ENCODE measurements around the gene ADGRL3.
A peak's percentile ranks its signal among the peaks of the same experiment; 100 is the strongest.

ADGRL3 gene

DNA sequence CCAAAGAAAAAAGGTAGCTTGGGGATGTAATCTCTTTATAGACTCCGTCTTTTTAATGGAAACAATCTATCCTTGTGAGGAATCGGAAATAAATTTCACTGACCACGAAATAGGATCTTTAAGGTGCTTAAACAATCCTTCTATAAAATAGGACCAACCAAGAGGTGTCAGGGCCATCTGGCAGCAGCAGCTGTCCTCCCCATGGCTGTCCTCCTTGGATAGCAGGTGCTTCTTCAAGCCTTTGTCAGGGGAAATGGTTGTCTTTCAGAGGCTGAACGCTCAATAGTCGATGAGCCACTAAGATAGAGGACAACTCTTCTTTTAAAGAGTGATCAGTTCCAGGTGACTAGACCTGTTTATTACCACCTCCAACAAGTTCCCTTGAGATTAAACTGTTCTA, 231.0 kb downstream of the ADGRL3 start:
- DNase-seq: no peak

DNA sequence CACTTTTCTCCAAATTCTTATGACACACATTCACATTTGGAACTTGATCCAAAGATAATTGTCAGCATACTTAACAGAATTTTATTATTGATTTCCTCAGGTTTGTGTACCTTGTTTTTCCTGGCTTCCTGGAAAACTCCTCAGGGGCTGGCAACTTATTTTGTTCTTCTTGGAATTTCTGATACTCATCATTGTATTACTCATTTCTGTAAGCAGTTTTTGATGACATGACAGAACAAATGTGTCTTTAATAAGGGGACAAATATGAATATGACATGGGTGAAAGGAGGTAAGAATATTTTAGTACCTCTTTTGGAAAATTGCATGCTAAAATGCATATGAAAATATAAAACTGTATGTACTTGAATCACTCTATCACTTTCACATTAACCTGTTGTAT, 237.8 kb downstream of the ADGRL3 start:
- DNase-seq: no peak

DNA sequence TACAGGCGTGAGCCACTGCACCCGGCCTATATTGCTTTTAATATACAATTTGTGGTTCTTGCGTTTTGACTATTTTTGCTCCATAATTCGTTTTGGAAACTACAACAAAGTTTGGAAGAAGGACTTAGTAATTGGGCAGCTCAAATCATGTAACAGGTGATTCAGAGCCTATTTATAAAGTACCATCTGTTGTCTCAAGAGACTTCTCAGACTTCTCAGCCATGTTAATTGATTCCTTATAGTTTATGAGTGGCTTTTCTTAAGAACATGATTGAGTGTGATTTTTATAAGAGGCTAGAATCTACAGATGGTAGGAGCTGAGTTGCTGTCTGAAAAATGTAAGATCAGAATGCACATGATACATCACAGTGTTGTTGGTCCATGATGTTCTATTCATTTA, 240.2 kb downstream of the ADGRL3 start:
- no peak for DNase-seq

DNA sequence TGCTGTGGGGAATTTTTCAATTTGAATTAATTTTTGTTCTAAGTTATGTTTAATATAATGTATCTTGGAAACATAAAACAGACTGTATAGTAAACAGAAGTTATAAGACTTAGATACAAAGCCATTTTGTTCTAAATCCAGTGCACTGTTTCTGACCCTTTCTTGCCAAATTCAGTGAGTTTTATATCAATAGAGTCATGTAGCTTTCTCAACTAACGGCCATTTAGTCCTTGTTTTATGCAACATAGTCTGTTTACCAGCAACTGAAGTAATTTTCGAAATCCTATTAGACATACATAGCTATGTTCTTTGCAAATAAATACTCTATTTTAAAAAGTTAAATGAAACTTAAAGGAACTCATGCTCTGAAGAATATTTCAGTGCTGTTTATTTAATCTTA, 242.8 kb downstream of the ADGRL3 start:
- DNase-seq: no peak

DNA sequence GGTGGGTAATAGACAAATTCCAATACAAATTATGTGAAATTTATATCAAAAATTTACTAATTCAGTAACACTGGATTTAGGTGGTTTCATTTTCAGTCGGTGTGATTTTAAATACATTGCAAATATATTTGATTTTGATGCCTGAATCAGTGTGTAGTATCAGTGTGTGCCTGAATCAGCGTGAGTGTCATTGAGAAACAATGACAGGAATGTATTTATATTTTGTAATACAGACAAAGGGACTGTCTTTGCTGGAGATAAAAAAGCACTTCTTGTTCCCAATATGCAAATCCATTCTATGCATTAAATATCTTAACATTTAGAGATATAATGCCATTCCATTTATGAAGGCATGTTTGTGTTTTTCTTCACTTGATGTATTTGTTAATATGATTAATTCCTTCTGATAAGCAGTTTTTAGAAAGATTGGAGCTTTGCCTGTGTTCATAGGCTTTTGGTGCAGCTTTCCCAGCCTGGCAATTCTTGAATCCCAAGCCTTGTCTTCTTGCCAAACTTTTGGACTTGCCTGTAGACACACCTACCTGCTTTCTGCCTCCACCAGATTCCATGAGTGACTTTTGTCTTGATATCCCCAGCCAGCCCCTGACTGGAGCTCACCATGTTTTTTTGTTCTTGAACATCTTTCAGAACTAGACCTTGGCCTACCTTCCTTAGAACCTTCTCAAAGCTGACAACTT, 243.8 kb downstream of the ADGRL3 start:
- no peak for DNase-seq

DNA sequence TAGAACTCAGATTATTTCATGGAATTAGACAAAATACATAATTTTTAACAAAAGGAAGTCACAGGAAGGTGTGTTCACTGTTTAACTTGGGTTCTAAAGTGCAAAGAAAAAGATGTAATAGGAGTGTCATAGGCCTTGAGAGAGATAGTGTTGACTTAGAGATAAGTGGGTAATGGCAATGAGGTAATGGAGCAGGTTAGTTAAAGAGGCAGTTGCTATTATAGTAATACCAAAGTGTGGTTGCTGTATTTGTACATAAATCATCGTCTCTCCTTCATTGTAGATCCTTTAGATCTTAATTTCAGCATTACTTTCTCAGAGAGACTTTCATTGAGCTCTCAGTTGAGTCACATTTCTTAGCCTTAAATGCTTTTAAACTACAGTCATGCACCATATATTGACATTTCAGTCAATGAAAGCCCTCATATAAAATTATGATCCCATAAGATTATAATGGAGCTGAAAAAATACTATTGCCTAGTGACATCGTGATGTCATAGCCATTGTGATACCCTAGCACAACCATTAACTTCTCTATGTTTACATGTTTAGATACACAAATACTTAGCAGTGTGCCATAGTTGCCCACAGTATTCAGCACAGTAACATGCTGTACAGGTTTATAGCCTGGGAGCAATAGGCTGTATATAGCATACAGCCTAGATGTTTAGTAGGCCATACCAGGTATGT, 245.4 kb downstream of the ADGRL3 start:
- peak; percentile 64 for DNase-seq

DNA sequence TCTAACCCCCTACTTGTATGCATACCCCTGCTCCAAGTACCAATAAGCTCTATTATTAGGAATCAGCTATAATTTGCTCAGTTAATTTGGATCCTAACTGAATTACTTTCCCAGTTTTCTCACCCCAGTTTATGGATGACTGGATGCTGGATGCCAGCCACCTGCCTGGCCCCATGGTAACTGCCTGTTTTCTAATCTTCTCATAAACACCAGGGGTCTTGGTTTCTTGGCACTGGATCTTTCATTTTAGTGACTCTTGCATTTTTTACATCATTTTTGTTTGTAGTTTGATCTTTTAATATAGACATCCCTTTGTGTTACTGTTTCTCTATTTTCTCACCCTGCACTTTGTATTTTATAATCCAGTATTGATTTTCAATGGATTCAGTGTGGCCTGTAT, 246.8 kb downstream of the ADGRL3 start:
- DNase-seq: no peak

DNA sequence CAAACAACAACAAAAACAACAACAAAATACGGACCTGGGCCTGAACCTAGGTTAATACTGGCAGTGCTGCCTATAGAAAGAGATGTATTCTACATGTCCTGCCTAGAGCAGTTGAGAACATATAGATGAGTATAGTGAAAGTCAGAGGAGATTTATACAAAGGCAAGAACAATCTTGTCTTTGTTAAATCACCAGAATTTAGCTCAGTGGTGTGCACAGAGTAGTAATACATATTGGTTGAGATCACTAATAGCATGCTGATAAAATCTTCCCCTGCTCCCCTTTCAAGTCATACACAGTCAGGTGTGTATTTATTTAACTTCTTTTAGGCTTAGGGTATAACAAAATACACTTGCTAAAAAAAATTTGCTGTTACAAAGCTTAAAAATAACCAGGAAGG, 247.8 kb downstream of the ADGRL3 start:
- DNase-seq: no peak

DNA sequence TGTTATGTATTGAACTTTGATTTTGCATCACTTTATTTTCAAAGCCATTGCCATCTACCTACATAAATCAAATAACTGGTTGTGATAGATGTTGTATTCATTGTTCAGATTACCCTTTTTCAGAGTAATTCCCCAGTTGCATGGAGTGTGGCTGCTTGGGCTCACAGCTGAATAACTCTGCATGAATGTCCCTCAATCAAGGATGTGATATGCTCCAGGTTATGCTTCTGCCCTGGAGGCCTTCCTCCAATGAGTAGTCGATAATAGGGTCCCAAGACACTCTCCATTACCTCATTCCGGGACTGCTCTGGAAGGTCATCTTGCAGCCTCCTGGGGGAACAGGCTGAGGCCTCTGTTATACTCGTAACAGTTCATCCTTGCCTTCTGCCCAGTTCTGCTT, 251.8 kb downstream of the ADGRL3 start:
- no peak for DNase-seq

DNA sequence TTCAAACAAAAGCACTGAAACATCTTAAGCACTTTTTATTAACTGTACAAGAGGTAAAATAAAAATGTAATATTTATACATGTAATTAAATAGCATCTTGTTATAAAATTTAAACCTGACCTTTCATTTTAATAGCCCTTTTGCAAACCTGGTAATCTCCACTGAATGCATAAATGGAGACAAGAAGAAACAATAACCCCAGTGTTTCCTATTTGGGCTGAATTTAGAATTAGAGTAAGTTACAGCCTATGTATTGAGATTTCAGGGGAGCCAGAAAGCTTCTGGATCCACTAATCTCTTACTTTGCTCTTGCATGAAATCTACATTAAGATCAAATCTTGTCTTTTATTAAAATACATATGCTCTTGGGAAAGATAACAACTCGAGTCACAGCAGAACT, 261.8 kb downstream of the ADGRL3 start:
- DNase-seq: no peak

DNA sequence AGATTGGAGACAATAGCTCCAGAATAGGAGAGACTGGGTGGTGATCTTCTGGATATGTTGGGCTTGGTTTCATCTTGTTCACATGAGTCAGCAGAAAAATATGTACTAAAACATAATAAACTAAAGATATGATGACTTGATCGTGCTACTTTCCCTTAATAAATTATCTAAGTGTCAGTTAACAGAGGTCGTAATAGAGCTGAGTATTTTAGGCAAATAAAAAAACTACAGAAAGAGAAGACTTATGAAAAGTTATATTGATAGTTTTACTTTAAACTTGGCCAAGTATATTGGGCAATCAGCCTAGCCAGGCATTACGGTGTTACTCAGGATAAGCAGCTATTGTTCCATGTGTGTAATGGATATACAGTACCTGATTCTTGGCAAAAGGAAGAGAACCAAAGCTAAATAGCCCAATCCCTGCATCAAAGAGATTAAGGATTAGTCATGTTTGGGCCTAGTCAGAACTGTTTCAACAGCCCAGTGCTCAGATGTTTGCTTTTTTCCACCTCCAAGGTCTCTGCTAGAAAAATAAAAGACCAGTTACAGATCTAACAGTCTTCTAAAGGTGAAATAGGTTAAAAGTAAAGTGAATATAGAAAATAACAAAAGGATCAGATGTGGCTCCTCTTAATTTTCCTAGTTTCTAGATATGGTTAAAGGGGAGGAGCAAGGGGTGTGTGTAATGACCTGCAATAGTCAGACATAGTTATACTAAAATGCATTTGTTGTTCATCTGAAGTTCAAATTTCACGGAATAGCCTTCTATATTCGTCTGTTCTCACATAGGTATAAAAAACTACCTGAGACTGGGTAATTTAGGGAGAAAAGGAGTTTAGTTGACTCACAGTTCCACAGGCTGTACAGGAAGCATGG, 262.6 kb downstream of the ADGRL3 start:
- no peak for DNase-seq

DNA sequence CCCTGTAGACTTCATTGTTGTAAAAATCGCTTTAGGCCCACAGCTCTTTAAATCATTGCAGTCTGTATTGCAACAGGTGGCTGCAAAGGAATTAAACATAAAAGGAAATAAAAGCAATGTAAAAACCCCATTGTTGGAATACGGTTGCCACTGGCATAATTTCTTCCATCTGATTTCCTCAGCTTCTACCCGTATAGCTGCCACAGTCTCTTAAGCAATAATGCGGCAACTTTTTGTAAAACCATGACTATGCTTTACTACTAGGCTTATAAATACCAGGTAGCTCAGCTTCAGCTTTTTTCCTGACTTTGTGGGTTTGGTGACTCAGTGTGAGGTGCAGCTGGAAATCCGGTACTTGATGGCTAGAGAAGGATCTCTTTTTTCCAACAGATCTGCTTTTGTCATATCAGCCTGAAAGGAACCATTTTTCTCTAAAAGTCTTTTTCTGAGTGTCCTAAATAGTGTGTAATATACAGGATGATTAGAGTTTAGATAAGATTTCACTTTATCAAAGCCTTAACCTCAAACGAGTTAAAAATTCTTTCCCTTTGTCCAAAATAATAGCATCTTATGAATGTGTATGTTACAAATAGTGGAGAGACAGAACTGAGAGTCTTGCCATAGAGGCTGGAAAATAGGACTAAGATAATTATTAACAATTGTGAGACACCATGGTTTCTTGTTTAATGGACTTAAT, 268.0 kb downstream of the ADGRL3 start:
- DNase-seq: no peak

DNA sequence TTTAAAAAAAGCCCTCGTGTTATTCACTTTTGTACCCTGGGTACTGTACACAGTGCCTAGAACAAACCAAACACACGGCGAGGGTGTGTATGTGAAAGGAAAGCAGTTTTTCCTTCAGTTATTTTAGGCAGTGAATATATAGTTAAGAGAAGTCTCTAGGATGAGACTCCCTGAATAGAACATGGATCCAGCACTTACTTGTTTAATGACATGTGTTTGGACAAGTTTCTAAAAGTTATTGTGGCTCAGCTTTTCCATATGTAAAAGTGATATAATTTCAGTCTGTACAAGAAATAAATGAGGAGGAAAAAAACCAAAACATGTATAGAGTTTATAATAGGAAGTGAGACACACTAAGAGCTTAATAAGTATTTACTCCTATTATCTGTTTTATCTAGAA, 273.2 kb downstream of the ADGRL3 start:
- no peak for DNase-seq

DNA sequence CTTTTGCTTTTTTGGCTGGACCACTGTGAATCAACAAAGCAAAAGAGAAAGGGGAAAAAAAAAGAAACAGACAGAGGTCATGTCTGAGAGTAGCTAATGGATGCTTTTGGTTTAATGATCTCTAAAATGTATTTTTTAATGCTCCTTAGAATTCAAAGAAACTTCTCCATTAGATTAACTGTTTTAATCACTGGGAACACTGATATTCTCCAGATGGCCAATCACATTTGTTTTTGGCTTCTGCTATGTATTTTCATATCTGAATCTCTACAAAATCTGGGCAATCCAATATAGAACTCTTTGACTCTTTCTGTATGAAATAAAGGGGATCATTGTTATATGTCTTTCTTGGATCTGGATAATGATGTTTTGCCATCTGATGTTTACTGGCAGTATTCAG, 278.2 kb downstream of the ADGRL3 start:
- no peak for DNase-seq

DNA sequence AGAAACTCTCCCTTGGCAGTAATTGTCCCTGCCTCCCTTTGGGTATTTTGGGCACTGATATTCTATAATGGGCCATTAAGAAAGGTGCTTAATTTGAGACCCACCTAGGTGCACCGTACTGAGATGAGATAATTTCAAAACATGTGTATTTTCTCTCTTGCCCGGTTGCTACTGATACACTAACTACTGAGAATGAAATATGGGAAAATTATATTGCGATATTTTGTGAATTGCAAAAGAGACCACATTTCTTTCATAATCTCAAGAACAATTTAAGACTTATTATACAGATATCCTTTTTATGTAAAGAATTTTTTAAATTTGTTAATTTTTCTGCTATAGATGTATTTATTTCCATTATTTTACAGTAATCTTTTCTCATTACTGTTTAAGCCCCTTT, 284.9 kb downstream of the ADGRL3 start:
- no peak for DNase-seq

DNA sequence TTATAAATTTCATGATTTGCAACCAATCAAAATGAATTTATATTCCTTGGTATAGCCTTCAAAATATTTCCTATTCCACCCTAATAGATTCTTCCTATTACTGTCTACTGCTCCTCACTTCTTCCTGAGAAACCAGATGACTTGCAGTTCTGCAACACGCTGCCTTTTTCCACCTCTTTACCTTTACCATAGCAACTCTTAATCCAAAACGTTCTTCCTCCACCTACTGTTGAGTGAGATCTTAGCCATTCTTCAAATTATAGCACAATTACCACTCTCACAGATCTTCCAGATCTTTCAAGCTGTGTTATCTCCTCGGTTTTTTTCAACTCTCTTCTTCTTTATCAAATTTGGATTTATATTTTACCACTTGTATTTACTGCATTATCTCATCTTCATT, 289.8 kb downstream of the ADGRL3 start:
- no peak for DNase-seq

DNA sequence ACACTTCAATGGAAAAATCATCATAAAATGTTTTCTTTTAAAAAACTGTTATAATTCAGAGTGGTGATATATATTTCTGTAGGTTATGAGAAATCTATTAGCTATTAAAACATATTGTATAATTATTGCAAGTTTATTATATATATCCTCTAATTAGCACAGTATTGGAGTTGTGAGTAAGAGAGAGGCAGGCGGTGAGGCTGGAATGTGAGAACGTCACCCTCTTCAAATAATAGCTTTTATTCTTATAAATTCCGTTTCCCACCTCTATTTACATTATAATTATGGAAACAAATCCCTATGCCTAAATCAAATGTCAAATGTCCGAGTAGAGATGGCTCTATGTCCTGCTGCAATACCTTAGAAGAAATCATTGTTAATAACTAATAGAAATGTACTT, 292.9 kb downstream of the ADGRL3 start:
- DNase-seq: no peak

DNA sequence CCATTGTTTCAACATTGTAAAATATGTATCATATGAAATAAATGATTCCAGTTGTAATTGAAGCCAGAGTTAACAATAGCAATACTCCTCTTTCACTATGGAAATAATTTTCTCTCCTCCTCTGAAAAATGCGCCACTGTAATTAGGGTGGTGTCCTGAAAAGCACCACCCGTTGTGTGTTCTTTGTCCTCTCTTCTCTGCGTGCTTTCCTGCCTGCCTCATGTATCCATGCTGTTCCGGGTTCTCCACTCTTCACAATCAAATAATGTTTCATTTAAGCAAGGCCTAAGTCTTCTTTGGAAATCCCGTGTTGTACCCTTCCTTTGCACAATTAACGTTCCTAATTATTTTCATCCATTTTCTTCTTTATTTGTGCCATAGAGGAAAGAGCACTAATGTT, 293.3 kb downstream of the ADGRL3 start:
- no peak for DNase-seq

DNA sequence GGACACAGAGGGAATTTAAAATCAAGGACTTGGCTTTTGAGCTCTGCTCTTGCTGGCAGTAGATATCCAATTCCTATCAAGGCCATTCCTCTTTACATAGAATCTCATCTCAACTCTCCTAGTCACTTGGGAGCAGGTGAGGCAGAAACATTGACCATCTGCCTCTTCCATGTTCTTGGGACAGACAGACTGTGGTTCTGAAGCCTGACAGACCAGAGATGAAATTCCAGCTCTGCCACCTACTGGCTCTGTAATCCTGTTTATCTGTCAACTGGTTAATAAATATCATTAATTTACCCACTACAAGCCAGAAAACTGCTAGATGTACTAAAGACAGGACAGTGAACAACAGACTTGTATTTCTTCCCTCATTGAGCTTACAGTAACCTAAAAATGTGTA, 300.8 kb downstream of the ADGRL3 start:
- DNase-seq: no peak

DNA sequence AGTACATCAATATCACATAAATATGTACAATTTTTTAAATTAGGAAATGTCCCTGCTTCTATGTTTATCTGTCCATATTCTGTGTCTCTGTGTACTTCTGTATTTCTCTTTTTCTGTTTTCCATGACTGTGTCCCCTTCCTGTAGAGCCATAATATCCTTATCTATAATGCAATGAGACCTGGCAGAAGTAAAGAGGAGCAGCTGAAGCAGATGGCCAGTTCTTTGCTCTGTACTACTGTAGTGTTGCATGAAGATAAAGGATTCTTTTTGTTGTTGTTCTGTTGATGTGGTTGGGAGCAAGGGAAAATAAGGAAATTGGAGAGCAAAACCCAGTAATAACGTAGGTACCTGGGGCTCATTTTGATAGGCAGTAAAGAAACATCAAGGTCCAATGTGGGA, 301.7 kb downstream of the ADGRL3 start:
- DNase-seq: no peak

DNA sequence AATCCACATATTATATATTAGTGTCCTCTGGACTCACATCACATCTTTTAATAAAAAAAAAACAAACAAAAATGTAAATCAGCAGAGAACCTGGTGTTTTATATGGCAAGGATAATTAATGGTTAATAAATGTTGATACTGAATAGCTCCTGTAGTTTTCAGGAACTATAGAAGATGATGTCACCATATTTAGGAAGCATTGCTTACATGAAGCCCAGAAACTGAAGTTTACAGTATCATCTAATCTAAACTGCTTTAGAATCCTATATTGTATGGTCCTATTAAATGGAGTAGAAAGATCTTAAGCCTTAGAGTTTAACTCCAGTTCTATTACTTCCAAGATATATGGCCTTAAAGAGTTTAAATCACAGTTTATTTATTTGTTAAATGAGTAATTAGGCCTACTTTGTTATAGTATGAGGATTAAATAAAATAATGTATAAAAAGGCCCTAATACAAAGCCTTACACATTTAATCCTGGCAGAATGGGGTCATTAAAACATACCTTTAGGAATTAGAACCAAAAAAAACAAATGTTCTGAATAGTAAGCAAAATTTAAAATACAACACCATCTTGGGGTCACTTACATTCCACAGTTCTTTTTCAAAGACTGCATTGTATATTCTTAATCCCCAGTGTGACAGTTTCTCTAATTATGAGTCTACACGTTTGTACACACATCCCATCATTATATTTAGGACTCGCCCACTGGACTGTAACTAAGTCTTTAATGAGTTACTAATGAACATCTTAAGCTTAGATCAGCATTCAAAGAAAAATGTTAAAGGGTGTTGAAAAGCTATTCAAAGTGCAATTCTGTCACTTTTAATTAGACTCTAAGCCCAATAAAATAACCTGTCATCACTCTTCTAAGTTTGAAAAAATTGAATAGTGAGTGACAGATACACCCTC, 305.9 kb downstream of the ADGRL3 start:
- DNase-seq: no peak

DNA sequence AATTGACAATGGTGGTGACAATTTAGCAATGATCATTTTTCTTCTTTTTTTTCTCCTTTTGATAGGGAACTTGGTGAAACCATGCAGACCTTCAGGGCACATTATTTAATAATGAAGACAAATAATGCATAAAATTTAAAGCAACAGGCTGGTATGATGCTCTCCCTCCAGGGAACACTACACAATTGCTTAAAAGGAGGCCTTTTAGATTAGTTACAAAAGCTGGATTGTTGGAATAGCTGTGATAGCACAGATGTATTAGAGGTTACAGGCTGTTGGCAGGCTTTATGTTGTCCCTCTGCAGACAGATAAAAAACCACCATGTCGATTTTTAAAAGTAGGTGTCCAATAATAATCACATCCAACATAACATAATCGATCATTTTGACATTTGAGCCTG, 307.0 kb downstream of the ADGRL3 start:
- no peak for DNase-seq
